Left lung (tissue), 10 donors: Measurements from ENCODE around the gene GPR139. TPM values are rescaled to one million over a fixed set of nuclear protein-coding genes. Genes with fewer than 3 reads are reported as not detected.

Experiments
- ATAC-seq: fragments of 200-7000 bp; cut with Tn5 transposase; one replicate; pipeline ENCODE4 v1.9.1; 2020; ENCODE audit warnings: moderate library complexity
- DNase-seq, 4 donors: peaks; one replicate each; pipeline ENCODE4 v3.0.0-alpha.2; 2013 to 2020
- H3K27ac ChIP-seq, 2 donors: fragments of 200-600 bp; sonication (generic) in 1 of 2; one replicate each; pipeline versions ENCODE4 v1.5.0 to v1.8.0; 2020 to 2021
- H3K27me3 ChIP-seq, 2 donors: fragments of 200-600 bp; sonication (generic) in 1 of 2; one replicate each; pipeline versions ENCODE4 v1.5.0 to v1.8.0; 2020 to 2021
- H3K36me3 ChIP-seq, 2 donors: fragments of 200-600 bp; sonication (generic) in 1 of 2; one replicate each; pipeline versions ENCODE4 v1.5.0 to v1.8.0; 2020 to 2021
- H3K4me1 ChIP-seq, 2 donors: fragments of 200-600 bp; one replicate each; pipeline ENCODE4 v1.8.0; 2021
- H3K4me3 ChIP-seq, 2 donors: fragments of 200-600 bp; sonication (generic) in 1 of 2; one replicate each; pipeline versions ENCODE4 v1.5.0 to v1.8.0; 2020 to 2021; ENCODE audit warnings: mild to moderate bottlenecking in 1 of 2
- H3K9me3 ChIP-seq, 2 donors: fragments of 200-600 bp; sonication (generic) in 1 of 2; one replicate each; pipeline versions ENCODE4 v1.5.0 to v1.8.0; 2020 to 2021
- intact Hi-C, 2 donors: fragments of 100-400 bp; cut with DNase I; formaldehyde crosslinking; loops; one replicate each; pipeline versions ENCODE4 v1.11.2 to v1.14.2; 2022
- polyA plus RNA-seq, 6 donors: library from polyadenylated mRNA; unstranded; fragments of 120-200 nt; gene quantifications; one replicate each; pipeline ENCODE4 v1.2.1, GENCODE V29; 2013; ENCODE audit not compliant: insufficient read length in 6 of 6
- total RNA-seq, 2 donors: library from RNA; stranded (reverse); fragmentation: NEBNext Ultra II Directional; extraction: Animal tissue kit (Norgen Biotek cat#: 25700); gene quantifications; one replicate each; pipeline ENCODE4 v1.2.1, GENCODE V29; 2021
- TF ChIP-seq, protein P1 (sequence below), 2 donors: fragments of 200-600 bp; sonication (generic) in 1 of 2; IDR thresholded peaks; one replicate each; pipeline versions ENCODE4 v1.5.0 to v1.8.0; 2021; ENCODE audit warnings: antibody characterized with exemption in 2 of 2
- donor health status: DM: no; HTN: yes; CAD: no.
- donor health status: DM: no; HTN: no; CAD: no.

The GPR139 gene
- total and polyA plus RNA-seq, 8 donors = not detected

DNA sequence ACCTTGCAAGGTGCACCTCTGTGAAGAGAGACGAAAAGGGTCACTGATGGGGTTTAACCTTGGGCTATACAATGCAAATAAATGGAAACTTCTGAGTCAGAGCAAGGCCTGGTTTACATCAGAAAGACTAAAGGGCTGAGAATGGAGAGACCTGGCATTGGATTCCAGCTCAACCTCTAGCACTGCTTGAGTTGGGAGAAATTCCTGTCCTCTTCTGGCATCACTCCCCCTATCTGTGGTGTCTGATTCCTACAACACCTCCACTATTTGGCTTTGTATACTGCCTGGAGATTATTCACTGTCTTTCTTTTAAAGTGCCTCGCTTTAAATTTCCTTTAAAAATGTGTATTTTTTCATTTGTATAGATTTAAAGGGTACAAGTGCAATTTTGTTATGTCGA, 68.8 kb downstream of the GPR139 start:
- H3K27me3 ChIP-seq = peaks cover 0 to 14% of the 10 kb centered on the region in 2 donors
- no peaks in the 10 kb centered on the region for H3K4me1 ChIP-seq
- DNase-seq (no peak), ATAC-seq (no peak)
- no peaks in the 10 kb centered on the region for H3K36me3 ChIP-seq
- intact Hi-C loops = no loop called here
- TF ChIP-seq, protein P1, sequence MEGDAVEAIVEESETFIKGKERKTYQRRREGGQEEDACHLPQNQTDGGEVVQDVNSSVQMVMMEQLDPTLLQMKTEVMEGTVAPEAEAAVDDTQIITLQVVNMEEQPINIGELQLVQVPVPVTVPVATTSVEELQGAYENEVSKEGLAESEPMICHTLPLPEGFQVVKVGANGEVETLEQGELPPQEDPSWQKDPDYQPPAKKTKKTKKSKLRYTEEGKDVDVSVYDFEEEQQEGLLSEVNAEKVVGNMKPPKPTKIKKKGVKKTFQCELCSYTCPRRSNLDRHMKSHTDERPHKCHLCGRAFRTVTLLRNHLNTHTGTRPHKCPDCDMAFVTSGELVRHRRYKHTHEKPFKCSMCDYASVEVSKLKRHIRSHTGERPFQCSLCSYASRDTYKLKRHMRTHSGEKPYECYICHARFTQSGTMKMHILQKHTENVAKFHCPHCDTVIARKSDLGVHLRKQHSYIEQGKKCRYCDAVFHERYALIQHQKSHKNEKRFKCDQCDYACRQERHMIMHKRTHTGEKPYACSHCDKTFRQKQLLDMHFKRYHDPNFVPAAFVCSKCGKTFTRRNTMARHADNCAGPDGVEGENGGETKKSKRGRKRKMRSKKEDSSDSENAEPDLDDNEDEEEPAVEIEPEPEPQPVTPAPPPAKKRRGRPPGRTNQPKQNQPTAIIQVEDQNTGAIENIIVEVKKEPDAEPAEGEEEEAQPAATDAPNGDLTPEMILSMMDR (IDR thresholded peaks at IDR 0.05) = no peak
- H3K27ac ChIP-seq = no peak overlapping the region
- no peaks in the 10 kb centered on the region for H3K9me3 ChIP-seq
- no peak overlapping the region for H3K4me3 ChIP-seq

DNA sequence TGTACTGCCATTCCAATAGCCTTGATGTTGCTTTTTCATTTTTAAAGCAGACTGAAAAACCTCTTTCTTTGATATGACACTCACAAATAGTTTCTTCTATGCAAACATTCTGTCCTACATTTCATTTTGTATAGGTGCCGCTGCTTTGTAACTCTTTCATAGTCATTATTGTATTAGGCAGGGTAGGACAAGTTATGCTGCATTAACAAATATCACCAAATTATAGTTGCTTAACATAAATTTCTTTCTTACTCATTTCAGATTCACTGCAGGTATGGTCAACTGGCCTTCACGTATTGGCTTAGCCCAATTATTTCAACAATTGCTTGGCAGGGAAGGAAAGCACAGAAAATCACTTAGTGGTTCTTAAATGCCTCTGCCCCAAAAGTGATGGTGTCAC, 70.8 kb downstream of the GPR139 start:
- intact Hi-C loops = no loop called here
- ATAC-seq (no peak), DNase-seq (no peak)
- Histone ChIP-seq H3K27me3 (peaks cover 0 to 14% of the 10 kb centered on the region in 2 donors), H3K36me3 (no peaks in the 10 kb centered on the region), H3K9me3 (no peaks in the 10 kb centered on the region), H3K4me1 (no peaks in the 10 kb centered on the region), H3K27ac (no peak overlapping the region), H3K4me3 (no peak overlapping the region)
- TF ChIP-seq, protein P1 (IDR thresholded peaks at IDR 0.05) = no peak

DNA sequence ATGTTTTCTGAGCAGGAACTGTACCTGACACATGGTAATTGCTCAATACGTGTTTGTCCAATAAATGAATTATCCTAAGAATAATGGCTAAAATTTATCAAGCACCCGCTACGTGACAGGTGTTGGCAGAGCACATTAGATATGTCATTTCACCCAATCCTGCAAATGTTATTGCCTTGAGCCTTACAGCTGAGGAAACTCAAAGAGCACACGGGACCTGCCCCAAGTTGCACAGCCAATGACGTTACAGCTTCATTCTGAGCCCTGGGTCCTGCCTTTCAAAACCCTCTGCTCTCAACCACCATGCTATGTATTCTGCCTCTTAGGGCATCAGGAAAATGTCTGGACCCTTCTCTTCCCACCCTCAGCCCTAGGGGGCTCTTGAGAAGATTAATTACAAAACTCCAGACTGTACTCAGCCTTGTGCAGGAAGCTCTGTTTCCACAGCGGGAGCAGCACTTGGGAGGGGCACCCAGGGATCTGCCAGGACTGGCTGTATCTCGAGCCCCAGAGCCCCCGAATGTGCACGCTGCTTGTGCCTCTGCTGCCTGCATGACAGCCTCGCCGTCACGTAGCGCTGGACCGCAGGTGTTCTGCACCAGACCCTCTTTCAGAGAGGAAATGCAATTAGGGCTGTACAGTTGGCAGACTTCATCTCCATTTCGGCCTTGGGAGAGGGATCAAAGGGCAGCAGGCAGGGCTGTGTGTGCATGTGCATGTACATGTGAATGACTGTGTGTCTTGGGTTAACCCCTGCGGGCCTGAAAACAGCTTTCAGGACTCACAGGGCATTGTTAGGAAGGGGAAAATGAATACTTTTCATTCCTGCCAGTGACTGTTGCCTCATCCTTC, 71.6 kb downstream of the GPR139 start:
- H3K36me3 ChIP-seq = no peaks in the 10 kb centered on the region
- intact Hi-C loops = no loop called here
- H3K4me3 ChIP-seq = no peak overlapping the region
- peaks cover 0 to 14% of the 10 kb centered on the region in 2 donors for H3K27me3 ChIP-seq
- no peaks in the 10 kb centered on the region for H3K9me3 ChIP-seq
- no peak overlapping the region for H3K27ac ChIP-seq
- TF ChIP-seq, protein P1 (IDR thresholded peaks at IDR 0.05) = no peak
- ATAC-seq (no peak), DNase-seq (no peak)
- H3K4me1 ChIP-seq = no peaks in the 10 kb centered on the region

DNA sequence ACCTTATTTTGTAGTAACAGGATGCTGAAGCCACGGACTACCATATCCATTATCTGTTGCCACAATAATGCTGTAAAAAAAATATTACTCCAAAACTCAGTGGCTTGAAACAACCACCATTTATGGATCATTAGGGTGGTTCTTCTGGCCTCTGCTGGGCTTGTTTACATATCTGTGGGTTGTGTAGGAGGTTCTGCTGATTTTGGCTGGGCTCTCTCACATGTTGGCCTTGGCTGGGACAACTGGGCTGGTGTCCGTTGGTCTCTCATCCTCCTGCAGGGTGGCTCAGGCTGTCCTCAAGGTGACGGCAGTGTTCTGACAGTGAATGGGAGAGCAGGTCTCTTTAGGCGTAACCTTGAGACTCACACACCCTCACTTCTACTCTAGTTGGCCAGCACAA, 76.0 kb downstream of the GPR139 start:
- intact Hi-C loops = no loop called here

DNA sequence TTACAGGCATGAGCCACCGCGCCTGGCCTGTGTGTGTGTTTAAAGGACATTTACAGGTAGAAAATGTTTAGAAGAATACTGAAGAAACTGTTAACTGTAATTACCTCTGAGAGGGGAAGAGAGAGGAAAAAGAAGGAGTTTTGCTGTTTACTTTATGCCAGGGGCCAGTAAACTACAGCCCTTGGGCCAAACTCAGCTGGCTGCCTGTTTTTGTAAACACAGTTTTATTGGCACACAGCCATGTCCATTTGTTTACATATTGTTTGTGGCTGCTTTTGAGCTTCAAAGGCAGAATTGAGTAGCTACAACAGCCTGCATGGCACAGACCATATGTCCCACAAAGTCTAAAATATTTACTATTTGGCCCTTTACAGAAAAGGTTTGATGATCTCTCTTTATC, 76.4 kb downstream of the GPR139 start:
- H3K9me3 ChIP-seq = no peaks in the 10 kb centered on the region
- no peak overlapping the region for H3K27ac ChIP-seq
- TF ChIP-seq, protein P1 (IDR thresholded peaks at IDR 0.05) = no peak
- H3K36me3 ChIP-seq = no peaks in the 10 kb centered on the region
- DNase-seq (peak in 2 of 4 donors; percentile 20 to 43), ATAC-seq (no peak)
- H3K27me3 ChIP-seq = peaks cover 0 to 11% of the 10 kb centered on the region in 2 donors
- intact Hi-C loops = no loop called here
- no peaks in the 10 kb centered on the region for H3K4me1 ChIP-seq
- H3K4me3 ChIP-seq = no peak overlapping the region

More for the DNA sequence above, 76.0 kb downstream of the GPR139 start:
- H3K9me3 ChIP-seq = no peaks in the 10 kb centered on the region
- no peak overlapping the region for H3K27ac ChIP-seq
- TF ChIP-seq, protein P1 (IDR thresholded peaks at IDR 0.05) = no peak
- H3K36me3 ChIP-seq = no peaks in the 10 kb centered on the region
- H3K27me3 ChIP-seq = peaks cover 0 to 14% of the 10 kb centered on the region in 2 donors
- no peak for ATAC-seq
- H3K4me1 ChIP-seq = no peaks in the 10 kb centered on the region
- no peak overlapping the region for H3K4me3 ChIP-seq
- DNase-seq = peak in 1 of 4 donors; percentile 2
